Hepatocyte (in vitro differentiated cells): ENCODE data around the gene AGBL4.

Experiments
- CTCF ChIP-seq: fragments of 200-600 bp; sonication (generic); IDR thresholded peaks from 2 replicates; pipeline ENCODE4 v1.5.1; 2016; ENCODE audit warnings: antibody characterized with exemption, mild to moderate bottlenecking; ENCODE audit not compliant: poor library complexity
- EZH2 ChIP-seq: fragments of 200-600 bp; sonication (generic); IDR thresholded peaks from 2 replicates; pipeline ENCODE4 v1.6.1; 2016; ENCODE audit warnings: antibody characterized with exemption, mild to moderate bottlenecking, borderline replicate concordance
- EZH2phosphoT487 ChIP-seq: fragments of 200-600 bp; sonication (generic); IDR thresholded peaks from one replicate; pipeline ENCODE4 v1.6.1; 2018; ENCODE audit warnings: antibody characterized with exemption, mild to moderate bottlenecking, low read depth, moderate library complexity; ENCODE audit not compliant: unreplicated experiment, severe bottlenecking

GRCh38 chr1:48876330-48876785 is 1147.4 kb downstream of the AGBL4 start:
- TF ChIP-seq CTCF, result no peak
- no peak for TF ChIP-seq EZH2
- no peak for TF ChIP-seq EZH2phosphoT487
